Effector memory CD8-positive, alpha-beta T cell (primary cell): ENCODE results near the gene DTNA.

Experiments used
- ATAC-seq: fragments of 150-1000 bp; cut with Tn5 transposase; replicated peaks from 2 replicates; pipeline ENCODE4 v1.10.0; 2021; ENCODE audit warnings: mild to moderate bottlenecking, moderate library complexity
- DNase-seq, 3 experiments: peaks; one replicate each; pipeline ENCODE4 v3.0.0; 2021
- H3K27ac Mint-ChIP-seq, 2 donors: one replicate each; pipeline ENCODE4 v1.8.0; 2022; ENCODE audit warnings: mild to moderate bottlenecking in 2 of 2, mixed read lengths in 2 of 2, moderate library complexity in 2 of 2
- H3K27me3 Mint-ChIP-seq, 2 donors: one replicate each; pipeline ENCODE4 v1.8.0; 2022; ENCODE audit warnings: mixed read lengths in 2 of 2
- H3K36me3 Mint-ChIP-seq: one replicate; pipeline ENCODE4 v1.8.0; 2022; ENCODE audit warnings: mild to moderate bottlenecking, moderate library complexity, mixed read lengths; ENCODE audit not compliant: insufficient read depth
- H3K4me1 Mint-ChIP-seq, 2 donors: one replicate each; pipeline ENCODE4 v1.8.0; 2022; ENCODE audit warnings: low read depth in 2 of 2, mixed read lengths in 2 of 2
- H3K4me3 Mint-ChIP-seq, 2 donors: one replicate each; pipeline ENCODE4 v1.8.0; 2022; ENCODE audit warnings: mild to moderate bottlenecking in 2 of 2, mixed read lengths in 2 of 2, moderate library complexity in 2 of 2
- H3K9me3 Mint-ChIP-seq, 2 donors: one replicate each; pipeline ENCODE4 v1.8.0; 2022; ENCODE audit warnings: mixed read lengths in 2 of 2

Gene DTNA

DNA sequence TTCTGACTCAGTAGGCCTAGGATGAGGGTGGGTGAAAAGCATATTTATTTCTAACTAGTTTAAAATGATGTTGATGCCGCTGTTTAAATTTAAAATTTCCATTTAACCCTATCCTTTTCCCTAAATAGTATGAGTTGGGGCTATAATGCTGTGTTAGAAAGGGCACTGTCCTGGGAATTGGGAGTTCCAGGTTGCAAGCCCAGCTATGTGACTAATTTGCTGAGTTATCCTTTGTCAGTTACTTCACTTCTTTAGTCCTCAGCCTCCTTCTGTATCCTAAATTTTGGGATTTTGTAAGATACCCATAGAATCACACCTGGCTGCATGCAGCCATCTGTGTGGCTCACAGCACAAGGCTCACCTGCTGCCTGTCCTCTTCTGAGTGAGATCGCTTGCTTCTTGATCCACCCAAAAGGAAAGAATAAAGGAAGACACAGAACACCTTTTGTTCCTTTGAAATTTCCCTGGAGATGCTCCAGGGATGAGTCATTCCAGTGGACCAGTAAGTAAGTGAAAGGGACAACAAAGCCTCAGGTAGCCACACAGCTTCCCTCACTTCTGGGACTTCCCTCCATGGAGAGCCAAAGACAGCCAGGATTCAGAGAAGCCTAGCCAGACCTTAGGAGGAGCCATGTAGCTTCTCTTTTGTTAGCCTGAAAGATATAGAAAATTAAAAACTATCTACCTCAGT, 97.2 kb downstream of the DTNA start:
- Mint-ChIP-seq H3K27ac (no peak overlapping the region), H3K4me1 (peaks cover 0 to 4% of the 10 kb centered on the region in 2 donors), H3K36me3 (no peaks in the 10 kb centered on the region), H3K4me3 (no peak overlapping the region), H3K27me3 (peaks cover 14 to 33% of the 10 kb centered on the region in 2 donors), H3K9me3 (no peaks in the 10 kb centered on the region)
- ATAC-seq (no peak), DNase-seq (no peak)

DNA sequence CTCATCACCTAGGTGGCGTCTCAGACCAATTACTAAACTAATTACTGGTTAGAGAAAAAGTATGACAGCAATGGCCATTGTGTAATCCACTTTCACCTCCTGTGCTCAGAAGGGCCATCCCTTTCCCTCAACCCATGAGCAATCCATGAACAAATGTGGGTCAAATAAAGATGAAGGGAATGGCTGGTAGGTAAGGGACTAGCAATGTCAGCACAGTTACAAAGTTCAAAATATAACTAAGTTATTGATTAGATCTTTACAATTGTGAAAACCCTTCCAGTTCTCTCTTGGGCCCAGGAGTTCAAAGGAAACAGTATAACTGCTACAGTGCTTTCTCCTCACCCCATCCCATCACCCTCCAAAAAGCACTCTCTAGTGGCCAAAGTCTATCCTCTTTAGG, 98.3 kb downstream of the DTNA start:
- peaks cover 0 to 4% of the 10 kb centered on the region in 2 donors for H3K4me1 Mint-ChIP-seq
- DNase-seq (no peak), ATAC-seq (no peak)
- no peaks in the 10 kb centered on the region for H3K36me3 Mint-ChIP-seq
- H3K27me3 Mint-ChIP-seq: peaks cover 13 to 36% of the 10 kb centered on the region in 2 donors
- no peaks in the 10 kb centered on the region for H3K9me3 Mint-ChIP-seq
- H3K27ac Mint-ChIP-seq: no peak overlapping the region
- H3K4me3 Mint-ChIP-seq: no peak overlapping the region

DNA sequence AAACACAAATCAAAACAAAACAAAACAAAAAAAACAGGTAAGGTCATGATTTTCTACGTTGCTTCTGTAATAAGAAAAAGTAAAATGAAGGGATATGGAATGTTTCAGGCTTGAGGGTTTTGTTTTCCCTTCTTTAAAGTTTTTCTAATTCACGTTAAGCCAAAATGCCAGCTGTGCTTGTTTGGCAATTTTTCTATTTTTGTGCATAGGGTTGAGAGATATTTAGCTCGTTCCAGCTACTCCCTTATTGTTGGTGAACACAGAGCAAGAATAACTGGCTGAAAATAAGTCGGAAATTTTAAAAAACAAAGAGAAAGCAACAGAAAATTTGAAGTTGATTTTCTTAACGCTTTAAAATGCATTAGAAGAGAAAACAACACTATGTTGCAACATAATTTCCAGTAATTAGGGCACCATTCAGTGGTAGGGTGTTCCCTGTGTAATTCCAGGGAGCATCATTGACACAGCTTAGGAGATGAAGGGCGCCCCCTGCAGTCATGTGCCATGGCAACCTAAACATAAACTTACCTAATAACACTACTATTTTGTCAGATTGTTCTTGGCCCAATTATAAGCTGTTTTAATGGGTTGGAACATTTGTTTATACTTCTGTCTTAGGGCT, 99.5 kb downstream of the DTNA start:
- H3K4me3 Mint-ChIP-seq: no peak overlapping the region
- ATAC-seq: no peak

DNA sequence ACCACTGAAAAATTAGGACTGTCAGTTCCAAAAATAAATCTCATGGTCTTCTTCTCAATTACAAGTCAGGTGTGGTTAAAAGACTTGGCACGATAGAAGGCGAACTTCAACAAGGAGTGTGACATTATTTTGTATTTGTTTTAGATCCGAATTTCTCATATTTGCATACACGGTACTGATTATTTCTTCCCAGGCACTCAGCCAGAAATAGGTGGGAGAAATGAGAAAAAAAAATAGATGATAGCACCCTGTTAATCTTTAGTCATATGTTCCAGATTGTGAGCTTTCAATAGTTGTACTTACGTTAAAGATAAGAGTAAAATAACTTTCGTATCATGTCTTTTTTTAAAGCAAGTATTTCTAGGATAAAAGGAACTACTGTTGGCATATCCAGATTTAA, 106.1 kb downstream of the DTNA start:
- Mint-ChIP-seq H3K9me3 (no peaks in the 10 kb centered on the region), H3K27me3 (peaks cover 19 to 21% of the 10 kb centered on the region in 2 donors), H3K4me3 (no peak overlapping the region), H3K36me3 (no peaks in the 10 kb centered on the region), H3K4me1 (no peaks in the 10 kb centered on the region), H3K27ac (no peak overlapping the region)
- no peak for ATAC-seq
- DNase-seq: no peak

More for the DNA sequence above, 99.5 kb downstream of the DTNA start:
- Mint-ChIP-seq H3K36me3 (no peaks in the 10 kb centered on the region), H3K4me1 (peaks cover 0 to 4% of the 10 kb centered on the region in 2 donors), H3K27ac (no peak overlapping the region), H3K9me3 (no peaks in the 10 kb centered on the region), H3K27me3 (peaks cover 13 to 24% of the 10 kb centered on the region in 2 donors)
- DNase-seq: no peak

DNA sequence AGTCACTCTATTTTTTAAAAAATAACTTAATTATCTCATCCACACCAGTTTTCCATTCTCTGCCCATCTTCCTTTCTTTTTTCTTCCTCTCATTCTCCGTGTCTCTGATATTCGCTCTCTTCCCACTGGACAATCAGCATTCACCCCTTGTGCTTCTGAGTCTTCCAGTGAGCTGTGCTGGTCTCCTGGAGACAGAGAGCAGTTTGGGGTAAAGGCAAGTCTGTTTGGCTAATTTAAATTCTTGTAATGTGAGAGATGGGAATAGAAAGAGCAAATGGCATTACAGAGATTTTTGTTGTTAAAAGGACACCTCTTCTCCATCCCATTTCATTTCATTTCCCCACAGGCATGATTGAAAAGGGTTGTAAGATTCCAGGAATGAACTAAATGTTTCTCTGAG, 107.5 kb downstream of the DTNA start:
- no peaks in the 10 kb centered on the region for H3K9me3 Mint-ChIP-seq
- peaks cover 20 to 23% of the 10 kb centered on the region in 2 donors for H3K27me3 Mint-ChIP-seq
- H3K27ac Mint-ChIP-seq: no peak overlapping the region
- H3K4me1 Mint-ChIP-seq: no peaks in the 10 kb centered on the region
- no peak for DNase-seq
- H3K4me3 Mint-ChIP-seq: no peak overlapping the region
- no peak for ATAC-seq
- no peaks in the 10 kb centered on the region for H3K36me3 Mint-ChIP-seq

DNA sequence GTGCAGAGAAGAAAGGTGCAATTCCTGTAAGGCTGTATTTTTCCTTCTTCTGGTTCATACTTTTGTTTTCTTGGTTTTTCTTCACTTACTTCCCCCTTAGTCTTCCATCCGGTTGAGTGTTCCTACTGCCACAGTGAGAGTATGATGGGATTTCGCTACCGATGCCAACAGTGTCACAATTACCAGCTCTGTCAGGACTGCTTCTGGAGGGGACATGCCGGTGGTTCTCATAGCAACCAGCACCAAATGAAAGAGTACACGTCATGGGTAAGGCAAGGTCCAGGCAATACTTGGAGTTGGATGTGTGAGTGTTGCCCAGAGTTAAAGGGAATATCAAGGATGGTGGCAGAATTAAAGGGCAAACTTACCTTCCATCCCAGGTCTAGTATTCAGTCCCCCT, 108.0 kb downstream of the DTNA start:
- Mint-ChIP-seq H3K36me3 (no peaks in the 10 kb centered on the region), H3K9me3 (no peaks in the 10 kb centered on the region), H3K4me1 (no peaks in the 10 kb centered on the region), H3K27ac (no peak overlapping the region), H3K4me3 (no peak overlapping the region), H3K27me3 (peaks cover 19 to 20% of the 10 kb centered on the region in 2 donors)
- DNase-seq: no peak
- ATAC-seq: no peak

DNA sequence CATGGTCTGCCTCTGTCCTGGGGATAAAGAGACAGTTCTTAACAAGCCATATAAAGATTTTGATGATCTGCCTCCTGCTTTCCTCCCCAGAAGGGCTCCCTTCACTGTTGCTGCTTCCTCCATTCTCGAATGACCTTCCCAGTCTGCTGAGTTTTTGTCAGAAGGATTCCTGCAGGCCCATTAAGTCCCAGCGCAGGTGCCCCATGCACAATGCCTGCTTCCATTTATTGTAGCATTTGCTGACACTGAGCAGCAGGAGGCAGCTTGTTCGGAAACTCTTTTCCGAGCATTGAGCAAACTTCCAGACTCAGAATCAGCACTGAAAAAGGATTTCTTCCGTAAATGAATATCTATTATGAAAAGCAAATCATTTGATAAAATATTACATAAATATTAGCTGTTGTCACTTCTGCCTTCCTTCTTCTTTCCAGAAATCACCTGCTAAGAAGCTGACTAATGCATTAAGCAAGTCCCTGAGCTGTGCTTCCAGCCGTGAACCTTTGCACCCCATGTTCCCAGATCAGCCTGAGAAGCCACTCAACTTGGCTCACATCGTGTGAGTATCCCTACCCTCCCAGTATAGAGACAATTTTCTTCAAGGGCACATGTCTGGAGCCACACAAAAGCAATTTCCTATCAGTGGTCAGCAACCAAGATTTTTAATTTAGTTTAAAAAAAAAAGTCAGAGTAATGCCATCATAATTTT, 110.4 kb downstream of the DTNA start:
- peaks cover 19 to 20% of the 10 kb centered on the region in 2 donors for H3K27me3 Mint-ChIP-seq
- no peak overlapping the region for H3K4me3 Mint-ChIP-seq
- no peaks in the 10 kb centered on the region for H3K4me1 Mint-ChIP-seq
- H3K27ac Mint-ChIP-seq: no peak overlapping the region
- DNase-seq (no peak), ATAC-seq (no peak)
- H3K9me3 Mint-ChIP-seq: no peaks in the 10 kb centered on the region
- no peaks in the 10 kb centered on the region for H3K36me3 Mint-ChIP-seq

DNA sequence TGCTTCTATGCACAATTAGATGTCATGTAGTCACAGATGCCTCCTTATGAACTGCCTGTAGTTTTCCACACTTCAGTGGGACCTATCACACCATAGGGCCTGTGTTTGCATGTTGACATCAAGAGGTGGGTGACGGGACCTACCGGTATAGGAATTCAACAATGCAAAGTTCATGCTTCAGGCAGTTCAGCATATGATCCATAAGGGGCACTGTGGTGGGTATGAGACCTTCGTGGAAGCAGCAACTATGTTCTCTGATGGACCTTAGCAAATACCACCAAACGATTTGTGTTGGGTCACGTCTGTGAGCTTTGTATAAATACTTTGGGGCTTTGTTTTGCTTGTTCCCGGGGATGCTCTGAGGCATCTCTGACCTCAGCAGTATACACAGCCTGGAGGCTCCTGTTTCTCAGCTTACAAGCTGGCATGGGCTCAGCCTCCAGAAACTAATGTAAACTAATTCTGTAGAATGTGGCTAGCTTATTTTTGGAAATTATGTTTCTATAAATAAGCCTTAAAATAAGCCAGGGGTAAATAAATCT, 111.6 kb downstream of the DTNA start:
- ATAC-seq: no peak
- no peaks in the 10 kb centered on the region for H3K4me1 Mint-ChIP-seq
- H3K36me3 Mint-ChIP-seq: no peaks in the 10 kb centered on the region
- DNase-seq: no peak
- H3K27me3 Mint-ChIP-seq: peaks cover 19 to 20% of the 10 kb centered on the region in 2 donors
- H3K9me3 Mint-ChIP-seq: no peaks in the 10 kb centered on the region
- H3K4me3 Mint-ChIP-seq: no peak overlapping the region
- no peak overlapping the region for H3K27ac Mint-ChIP-seq

DNA sequence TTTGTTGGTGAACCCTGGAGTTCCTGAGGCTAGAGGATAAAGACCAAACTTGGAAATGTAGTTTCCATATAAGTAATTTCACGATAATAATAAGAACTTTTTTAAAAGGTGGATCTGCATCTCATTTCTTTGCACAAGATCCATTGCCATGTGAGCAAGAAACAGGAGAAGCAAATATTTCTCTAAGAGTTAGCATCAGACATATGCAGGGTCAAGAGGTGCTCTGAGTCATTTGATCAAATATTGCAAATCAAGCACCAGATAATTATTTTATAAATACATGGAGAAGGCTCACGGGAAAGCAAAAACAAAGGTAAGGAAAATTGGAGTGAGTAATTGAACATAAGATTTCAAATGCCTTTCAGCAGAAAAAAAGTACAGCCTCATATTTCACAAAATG, 118.0 kb downstream of the DTNA start:
- Mint-ChIP-seq H3K9me3 (no peaks in the 10 kb centered on the region), H3K36me3 (no peaks in the 10 kb centered on the region), H3K27me3 (no peaks in the 10 kb centered on the region), H3K27ac (no peak overlapping the region), H3K4me3 (no peak overlapping the region), H3K4me1 (no peaks in the 10 kb centered on the region)
- ATAC-seq (no peak), DNase-seq (no peak)

DNA sequence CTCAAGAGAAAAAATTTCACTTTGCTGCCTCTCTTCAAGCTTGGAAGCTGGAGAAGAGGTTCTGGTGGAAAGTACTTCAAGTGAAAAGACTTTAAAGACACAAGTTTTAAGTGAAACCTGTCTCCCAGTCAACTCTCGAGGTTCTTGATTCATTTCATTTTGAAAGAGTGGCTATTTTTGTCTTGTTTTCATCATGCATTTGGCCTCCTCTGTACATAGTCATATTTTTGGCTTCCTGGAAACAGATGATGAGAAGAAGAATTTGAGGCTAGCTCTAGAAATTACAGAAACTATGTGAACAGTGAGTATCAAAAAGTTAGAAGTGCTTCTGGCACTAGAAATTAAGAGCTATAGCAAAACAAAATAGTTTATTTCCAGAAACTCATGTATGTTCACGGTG, 124.8 kb downstream of the DTNA start:
- no peak for DNase-seq
- Mint-ChIP-seq H3K4me3 (no peak overlapping the region), H3K36me3 (peaks cover 2% of the 10 kb centered on the region), H3K27me3 (peaks cover 5 to 8% of the 10 kb centered on the region in 2 donors), H3K4me1 (no peaks in the 10 kb centered on the region), H3K27ac (no peak overlapping the region), H3K9me3 (peaks cover 0 to 2% of the 10 kb centered on the region in 2 donors)
- ATAC-seq: no peak

DNA sequence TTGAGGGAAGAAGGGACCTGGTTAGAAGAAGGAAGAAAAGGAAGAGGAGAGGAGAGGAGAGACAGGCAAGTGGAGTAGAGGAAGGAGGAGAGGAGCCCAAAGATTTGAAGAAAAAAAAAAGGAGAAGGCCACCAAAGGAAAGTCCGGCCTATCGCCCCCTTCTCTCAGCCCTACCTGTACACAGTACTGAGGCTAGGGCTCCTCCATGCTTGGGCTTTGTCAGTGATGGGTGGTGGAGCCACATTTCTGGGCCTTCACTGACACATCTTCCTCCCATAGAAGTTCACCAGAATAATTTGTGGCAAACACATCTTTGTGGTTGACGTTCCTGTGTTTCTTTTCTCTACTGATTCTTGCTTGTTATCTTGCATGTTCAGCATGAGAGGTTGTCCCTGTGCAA, 125.4 kb downstream of the DTNA start:
- ATAC-seq (no peak), DNase-seq (no peak)
- peaks cover 8% of the 10 kb centered on the region in 2 donors for H3K27me3 Mint-ChIP-seq
- peaks cover 2% of the 10 kb centered on the region for H3K36me3 Mint-ChIP-seq
- H3K4me1 Mint-ChIP-seq: no peaks in the 10 kb centered on the region
- H3K9me3 Mint-ChIP-seq: peaks cover 0 to 2% of the 10 kb centered on the region in 2 donors
- no peak overlapping the region for H3K27ac Mint-ChIP-seq
- H3K4me3 Mint-ChIP-seq: no peak overlapping the region

DNA sequence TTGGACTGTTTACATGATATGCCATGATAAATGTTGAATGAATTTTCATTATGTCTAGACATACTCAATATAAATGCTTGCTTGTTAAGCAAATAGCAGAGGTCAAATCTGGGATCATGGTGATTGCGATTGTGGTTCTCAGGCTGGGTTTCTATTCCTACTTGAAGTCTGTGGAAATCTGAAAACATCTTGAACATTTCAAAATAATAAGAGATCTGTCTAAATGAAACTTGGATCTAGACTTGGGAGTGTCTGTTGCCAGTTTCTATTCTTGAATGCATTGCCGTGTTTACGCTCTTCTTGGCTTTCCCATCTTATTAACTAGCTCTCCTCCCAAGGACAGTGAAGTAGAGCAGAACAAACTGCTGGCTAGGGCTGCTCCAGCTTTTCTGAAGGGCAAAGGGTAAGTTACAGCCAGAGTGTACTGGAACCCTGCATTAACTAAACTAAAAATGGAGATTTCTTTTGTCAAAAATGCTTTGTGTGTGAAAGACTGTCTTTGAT, 127.7 kb downstream of the DTNA start:
- H3K9me3 Mint-ChIP-seq: peaks cover 0 to 2% of the 10 kb centered on the region in 2 donors
- ATAC-seq (no peak), DNase-seq (no peak)
- H3K4me1 Mint-ChIP-seq: no peaks in the 10 kb centered on the region
- no peak overlapping the region for H3K4me3 Mint-ChIP-seq
- no peak overlapping the region for H3K27ac Mint-ChIP-seq
- H3K36me3 Mint-ChIP-seq: peaks cover 2% of the 10 kb centered on the region
- peaks cover 18 to 22% of the 10 kb centered on the region in 2 donors for H3K27me3 Mint-ChIP-seq

DNA sequence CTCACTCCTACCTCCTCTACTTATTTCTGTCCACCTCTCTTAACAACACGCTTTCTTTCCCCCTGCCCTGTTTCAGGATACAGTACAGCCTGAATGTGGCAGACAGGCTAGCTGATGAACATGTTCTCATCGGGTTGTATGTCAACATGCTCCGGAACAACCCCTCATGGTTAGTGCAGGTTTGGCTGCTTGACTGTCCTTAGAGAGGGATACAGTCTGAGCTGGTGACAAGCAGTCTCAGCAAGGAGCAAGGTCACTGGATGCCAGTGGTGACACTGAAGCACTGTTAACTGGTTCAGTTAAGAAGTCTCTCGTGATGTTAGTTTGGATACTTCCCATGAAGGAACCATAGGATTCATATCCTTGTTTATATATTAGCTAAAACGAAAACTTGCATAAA, 128.6 kb downstream of the DTNA start:
- Mint-ChIP-seq H3K27me3 (peaks cover 19 to 20% of the 10 kb centered on the region in 2 donors), H3K9me3 (peaks cover 0 to 2% of the 10 kb centered on the region in 2 donors), H3K36me3 (peaks cover 2% of the 10 kb centered on the region), H3K4me3 (no peak overlapping the region), H3K4me1 (no peaks in the 10 kb centered on the region), H3K27ac (no peak overlapping the region)
- ATAC-seq: no peak
- DNase-seq: no peak
